OCI-LY1 (cell line): ENCODE data around the gene SP7.

Experiments
- EZH2 ChIP-seq: fragments of 200-600 bp; sonication (generic), shearing (Covaris generic); IDR thresholded peaks from 2 replicates; pipeline ENCODE4 v1.8.0; 2017; ENCODE audit warnings: borderline replicate concordance, mixed run types, mild to moderate bottlenecking, antibody characterized with exemption, low read length, moderate library complexity, mixed read lengths
- TF ChIP-seq, protein P1 (sequence below): fragments of 200-600 bp; sonication (generic), shearing (Covaris generic); IDR thresholded peaks from 2 replicates; pipeline ENCODE4 v1.5.1; 2017; ENCODE audit warnings: mild to moderate bottlenecking, antibody characterized with exemption, low read length, moderate library complexity, mixed read lengths

DNA sequence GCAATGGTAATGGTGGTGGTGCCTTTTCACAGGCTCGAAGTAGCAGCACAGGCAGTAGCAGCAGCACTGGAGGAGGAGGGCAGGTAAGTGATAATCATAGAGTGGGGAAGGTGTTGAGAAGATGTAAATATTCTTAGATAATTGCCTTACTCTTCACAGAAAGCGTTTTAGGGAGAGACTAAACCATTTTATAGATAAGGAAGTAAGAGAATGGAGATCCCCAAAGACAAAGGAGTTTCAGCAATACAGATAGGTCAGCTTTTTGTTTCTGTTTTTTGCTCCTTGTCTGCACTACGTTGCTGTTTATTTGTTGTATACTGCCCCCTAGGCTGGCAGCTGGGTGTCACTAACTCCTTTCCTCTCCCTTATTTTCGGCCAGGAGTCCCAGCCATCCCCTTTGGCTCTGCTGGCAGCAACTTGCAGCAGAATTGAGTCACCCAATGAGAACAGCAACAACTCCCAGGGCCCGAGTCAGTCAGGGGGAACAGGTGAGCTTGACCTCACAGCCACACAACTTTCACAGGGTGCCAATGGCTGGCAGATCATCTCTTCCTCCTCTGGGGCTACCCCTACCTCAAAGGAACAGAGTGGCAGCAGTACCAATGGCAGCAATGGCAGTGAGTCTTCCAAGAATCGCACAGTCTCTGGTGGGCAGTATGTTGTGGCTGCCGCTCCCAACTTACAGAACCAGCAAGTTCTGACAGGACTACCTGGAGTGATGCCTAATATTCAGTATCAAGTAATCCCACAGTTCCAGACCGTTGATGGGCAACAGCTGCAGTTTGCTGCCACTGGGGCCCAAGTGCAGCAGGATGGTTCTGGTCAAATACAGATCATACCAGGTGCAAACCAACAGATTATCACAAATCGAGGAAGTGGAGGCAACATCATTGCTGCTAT is 45.8 kb upstream of the SP7 start:
- TF ChIP-seq, protein P1, sequence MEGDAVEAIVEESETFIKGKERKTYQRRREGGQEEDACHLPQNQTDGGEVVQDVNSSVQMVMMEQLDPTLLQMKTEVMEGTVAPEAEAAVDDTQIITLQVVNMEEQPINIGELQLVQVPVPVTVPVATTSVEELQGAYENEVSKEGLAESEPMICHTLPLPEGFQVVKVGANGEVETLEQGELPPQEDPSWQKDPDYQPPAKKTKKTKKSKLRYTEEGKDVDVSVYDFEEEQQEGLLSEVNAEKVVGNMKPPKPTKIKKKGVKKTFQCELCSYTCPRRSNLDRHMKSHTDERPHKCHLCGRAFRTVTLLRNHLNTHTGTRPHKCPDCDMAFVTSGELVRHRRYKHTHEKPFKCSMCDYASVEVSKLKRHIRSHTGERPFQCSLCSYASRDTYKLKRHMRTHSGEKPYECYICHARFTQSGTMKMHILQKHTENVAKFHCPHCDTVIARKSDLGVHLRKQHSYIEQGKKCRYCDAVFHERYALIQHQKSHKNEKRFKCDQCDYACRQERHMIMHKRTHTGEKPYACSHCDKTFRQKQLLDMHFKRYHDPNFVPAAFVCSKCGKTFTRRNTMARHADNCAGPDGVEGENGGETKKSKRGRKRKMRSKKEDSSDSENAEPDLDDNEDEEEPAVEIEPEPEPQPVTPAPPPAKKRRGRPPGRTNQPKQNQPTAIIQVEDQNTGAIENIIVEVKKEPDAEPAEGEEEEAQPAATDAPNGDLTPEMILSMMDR, result peak; percentile 68
- TF ChIP-seq EZH2, result no peak
